ENCODE measurements around the gene TREM1.

GRCh38 chr6:41294214-41294872 is 7.9 kb upstream of the TREM1 start:
- TF ChIP-seq, protein P1, sequence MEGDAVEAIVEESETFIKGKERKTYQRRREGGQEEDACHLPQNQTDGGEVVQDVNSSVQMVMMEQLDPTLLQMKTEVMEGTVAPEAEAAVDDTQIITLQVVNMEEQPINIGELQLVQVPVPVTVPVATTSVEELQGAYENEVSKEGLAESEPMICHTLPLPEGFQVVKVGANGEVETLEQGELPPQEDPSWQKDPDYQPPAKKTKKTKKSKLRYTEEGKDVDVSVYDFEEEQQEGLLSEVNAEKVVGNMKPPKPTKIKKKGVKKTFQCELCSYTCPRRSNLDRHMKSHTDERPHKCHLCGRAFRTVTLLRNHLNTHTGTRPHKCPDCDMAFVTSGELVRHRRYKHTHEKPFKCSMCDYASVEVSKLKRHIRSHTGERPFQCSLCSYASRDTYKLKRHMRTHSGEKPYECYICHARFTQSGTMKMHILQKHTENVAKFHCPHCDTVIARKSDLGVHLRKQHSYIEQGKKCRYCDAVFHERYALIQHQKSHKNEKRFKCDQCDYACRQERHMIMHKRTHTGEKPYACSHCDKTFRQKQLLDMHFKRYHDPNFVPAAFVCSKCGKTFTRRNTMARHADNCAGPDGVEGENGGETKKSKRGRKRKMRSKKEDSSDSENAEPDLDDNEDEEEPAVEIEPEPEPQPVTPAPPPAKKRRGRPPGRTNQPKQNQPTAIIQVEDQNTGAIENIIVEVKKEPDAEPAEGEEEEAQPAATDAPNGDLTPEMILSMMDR (IDR thresholded peaks at IDR 0.05 in 4 of 5, conservative IDR thresholded peaks at IDR 0.05 in 1 of 5), result no peak
- no peak for TF ChIP-seq POLR2A (IDR thresholded peaks at IDR 0.05)
